HepG2 (cell line): Measurements from ENCODE around the gene GATD1. TPM values are rescaled to one million over a fixed set of nuclear protein-coding genes. Genes with fewer than 3 reads are reported as not detected.

Experiments used
- ATF7 ChIP-seq, 2 experiments: fragments of 450-650 bp in 1 of 2; sonication (generic) in 1 of 2; formaldehyde crosslinking in 1 of 2; IDR thresholded peaks; 2 replicates each; pipeline versions ENCODE4 v1.4.0 to v1.6.1; 2016 to 2020; ENCODE audit warnings: antibody characterized with exemption in 1 of 2, mild to moderate bottlenecking in 1 of 2, missing genetic modification reagents in 1 of 2
- CENPT ChIP-seq: sonication (generic); formaldehyde crosslinking; IDR thresholded peaks from 2 replicates; pipeline ENCODE4 v1.8.0; 2022; ENCODE audit warnings: low read depth, mild to moderate bottlenecking, moderate library complexity, missing genetic modification reagents
- HOXD1 ChIP-seq: sonication (generic); formaldehyde crosslinking; IDR thresholded peaks from 2 replicates; pipeline ENCODE4 v1.5.0; 2020; ENCODE audit warnings: missing genetic modification reagents
- ISL2 ChIP-seq: sonication (generic); formaldehyde crosslinking; IDR thresholded peaks from 2 replicates; pipeline ENCODE4 v1.5.0; 2020; ENCODE audit warnings: missing genetic modification reagents
- KLF13 ChIP-seq: sonication (generic); formaldehyde crosslinking; IDR thresholded peaks from 2 replicates; pipeline ENCODE4 v1.4.0; 2020; ENCODE audit warnings: mild to moderate bottlenecking, missing genetic modification reagents
- KLF15 ChIP-seq: sonication (generic); formaldehyde crosslinking; IDR thresholded peaks from 2 replicates; pipeline ENCODE4 v1.8.1; 2023; ENCODE audit warnings: borderline replicate concordance, mild to moderate bottlenecking, inconsistent platforms, missing genetic modification reagents, mixed read lengths
- RFX1 ChIP-seq: fragments of 450-650 bp; IDR thresholded peaks from 2 replicates; pipeline ENCODE4 v1.6.1; 2017
- RFX5 ChIP-seq: IDR thresholded peaks from 2 replicates; pipeline ENCODE4 v1.6.1; 2011; ENCODE audit warnings: low read depth, low read length, improper control_type of control experiment
- SMAD3 ChIP-seq: sonication (generic); formaldehyde crosslinking; IDR thresholded peaks from 2 replicates; pipeline ENCODE4 v1.4.0; 2020; ENCODE audit warnings: missing genetic modification reagents
- SSRP1 ChIP-seq: IDR thresholded peaks from 2 replicates; pipeline ENCODE4 v1.6.1; 2016; ENCODE audit warnings: control low read depth
- TBP ChIP-seq: sonication (generic); formaldehyde crosslinking; IDR thresholded peaks from 2 replicates; pipeline ENCODE4 v1.5.0; 2020; ENCODE audit warnings: missing genetic modification reagents
- ZMYM3 ChIP-seq: sonication (generic); formaldehyde crosslinking; IDR thresholded peaks from 2 replicates; pipeline ENCODE4 v1.5.1; 2020; ENCODE audit warnings: mild to moderate bottlenecking, missing genetic modification reagents
- ZNF12 ChIP-seq: sonication (generic); formaldehyde crosslinking; IDR thresholded peaks from 2 replicates; pipeline ENCODE4 v1.5.0; 2020; ENCODE audit warnings: missing genetic modification reagents
- ZNF253 ChIP-seq: sonication (generic); formaldehyde crosslinking; IDR thresholded peaks from 2 replicates; pipeline ENCODE4 v1.8.0; 2022; ENCODE audit warnings: mild to moderate bottlenecking, missing genetic modification reagents, borderline replicate concordance
- ZNF552 ChIP-seq: sonication (generic); formaldehyde crosslinking; IDR thresholded peaks from 2 replicates; pipeline ENCODE4 v1.9.0; 2022; ENCODE audit warnings: missing genetic modification reagents, mild to moderate bottlenecking, borderline replicate concordance
- ZNF776 ChIP-seq: sonication (generic); formaldehyde crosslinking; IDR thresholded peaks from 2 replicates; pipeline ENCODE4 v1.4.0; 2020; ENCODE audit warnings: mild to moderate bottlenecking, missing genetic modification reagents
- polyA plus RNA-seq, 8 experiments: library from polyadenylated mRNA; depleted of rRNA in 3 of 8; stranded (reverse) in 7 of 8; unstranded in 1 of 8; fragments of >200 nt; fragmentation: Illumina TruSeq in 4 of 8; extraction: Trizol in 4 of 8; gene quantifications; 2 replicates each; pipeline versions ENCODE4 v1.2.1 to v1.2.3, GENCODE V29; 2011 to 2016; ENCODE audit warnings: low read depth in 4 of 8, missing spikeins in 1 of 8, mixed read lengths in 1 of 8; ENCODE audit not compliant: insufficient read depth in 1 of 8
- total RNA-seq, 5 experiments: library from RNA; depleted of rRNA; stranded (reverse); fragments of >200 nt; fragmentation: Illumina TruSeq; extraction: Trizol; gene quantifications; 2 replicates each; pipeline ENCODE4 v1.2.3, GENCODE V29; 2016; ENCODE audit warnings: low read depth in 1 of 5
- TF ChIP-seq, protein P1 (sequence below): sonication (generic); formaldehyde crosslinking; IDR thresholded peaks from 2 replicates; pipeline ENCODE4 v1.5.0; 2020; ENCODE audit warnings: missing genetic modification reagents
- TF ChIP-seq, protein P2 (sequence below): sonication (generic); formaldehyde crosslinking; conservative IDR thresholded peaks from 2 replicates; pipeline ENCODE4 v1.4.0; 2020; ENCODE audit warnings: mild to moderate bottlenecking, missing genetic modification reagents, moderate library complexity
- TF ChIP-seq, protein P3 (sequence below): sonication (generic); formaldehyde crosslinking; IDR thresholded peaks from 2 replicates; pipeline ENCODE4 v1.5.0; 2020; ENCODE audit warnings: mild to moderate bottlenecking, missing genetic modification reagents, borderline replicate concordance
- TF ChIP-seq, protein P4 (sequence below): sonication (generic); formaldehyde crosslinking; IDR thresholded peaks from 2 replicates; pipeline ENCODE4 v1.8.1; 2023; ENCODE audit warnings: mild to moderate bottlenecking, inconsistent platforms, moderate library complexity, missing genetic modification reagents, borderline replicate concordance

Gene GATD1
- total and polyA plus RNA-seq, 2 of the 13 experiments (the other 11 are each of a cell fraction or from before 2014, with no cell fraction given) = 31.3 to 60.5 TPM

DNA sequence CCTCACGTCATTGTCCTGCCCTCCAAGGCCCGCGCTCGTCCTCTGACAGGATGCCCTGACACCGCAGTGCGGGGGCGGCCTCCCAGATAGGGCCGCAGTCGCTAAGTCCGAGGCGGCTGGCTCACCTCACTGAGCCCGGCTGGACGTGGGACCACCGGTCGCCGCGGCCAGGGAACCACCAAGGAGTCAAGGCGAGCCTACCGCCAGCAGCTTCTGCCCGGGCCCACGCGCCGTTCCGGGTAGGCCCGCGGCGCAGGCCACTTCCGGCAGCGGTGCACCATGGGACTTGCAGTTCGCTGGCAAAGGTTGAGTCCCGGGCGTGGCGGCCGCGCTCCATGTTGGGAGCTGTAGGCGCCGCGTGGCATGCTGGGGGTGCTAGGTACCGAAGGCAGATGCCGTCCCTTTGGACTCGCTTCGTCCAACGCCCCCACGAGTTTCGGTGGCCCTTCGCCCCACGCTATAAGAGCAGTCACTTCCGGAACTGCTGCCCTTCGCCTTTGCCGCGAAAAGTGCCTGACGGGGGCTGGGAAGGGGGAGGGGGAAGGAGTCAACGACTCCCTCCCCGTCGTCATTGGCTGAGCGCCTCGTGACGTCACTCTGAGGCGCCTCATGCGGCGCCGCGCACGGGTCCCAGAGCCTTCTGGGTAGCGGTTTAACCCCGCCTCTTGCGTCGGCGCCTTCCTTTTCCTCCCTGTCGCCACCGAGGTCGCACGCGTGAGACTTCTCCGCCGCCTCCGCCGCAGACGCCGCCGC lies 32.2 kb upstream of the GATD1 start, which contains the start of gene RPLP2 (continued):
- TF ChIP-seq KLF13 (CRISPR knock-in tag) = 0 out of 2 replicates have a peak, but pooled peaks have one; percentile 30
- TF ChIP-seq ISL2 (CRISPR knock-in tag) = peak; percentile 30
- TF ChIP-seq HOXD1 (CRISPR knock-in tag) = peak; percentile 1; the same call in 1 of the 2 replicates
- TF ChIP-seq SMAD3 = peak; percentile 24; the same call in 1 of the 2 replicates
- no peak for TF ChIP-seq RFX1
- TF ChIP-seq SSRP1 (CRISPR knock-in tag) = no peak
- TF ChIP-seq ZMYM3 (CRISPR knock-in tag) = no peak
- peak; percentile 44; the same call in 1 of the 2 replicates for TF ChIP-seq ZNF253 (CRISPR knock-in tag)
- TF ChIP-seq, protein P1, sequence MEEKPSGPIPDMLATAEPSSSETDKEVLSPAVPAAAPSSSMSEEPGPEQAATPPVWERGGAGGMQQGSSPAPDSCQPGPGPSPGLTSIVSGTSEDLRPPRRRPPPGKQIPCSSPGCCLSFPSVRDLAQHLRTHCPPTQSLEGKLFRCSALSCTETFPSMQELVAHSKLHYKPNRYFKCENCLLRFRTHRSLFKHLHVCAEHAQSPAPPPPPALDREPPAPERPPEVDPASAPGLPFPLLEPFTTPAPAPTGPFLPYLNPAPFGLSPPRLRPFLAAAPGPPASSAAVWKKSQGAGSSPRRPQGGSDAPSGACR (CRISPR knock-in tag) = no peak; the same call in 1 of the 2 replicates
- TF ChIP-seq ZNF12 = 0 out of 2 replicates have a peak, but pooled peaks have one; percentile 28
- no peak; the same call in 1 of the 2 replicates for TF ChIP-seq ZNF776 (CRISPR knock-in tag)
- no peak for TF ChIP-seq TBP (CRISPR knock-in tag)
- TF ChIP-seq, protein P2, sequence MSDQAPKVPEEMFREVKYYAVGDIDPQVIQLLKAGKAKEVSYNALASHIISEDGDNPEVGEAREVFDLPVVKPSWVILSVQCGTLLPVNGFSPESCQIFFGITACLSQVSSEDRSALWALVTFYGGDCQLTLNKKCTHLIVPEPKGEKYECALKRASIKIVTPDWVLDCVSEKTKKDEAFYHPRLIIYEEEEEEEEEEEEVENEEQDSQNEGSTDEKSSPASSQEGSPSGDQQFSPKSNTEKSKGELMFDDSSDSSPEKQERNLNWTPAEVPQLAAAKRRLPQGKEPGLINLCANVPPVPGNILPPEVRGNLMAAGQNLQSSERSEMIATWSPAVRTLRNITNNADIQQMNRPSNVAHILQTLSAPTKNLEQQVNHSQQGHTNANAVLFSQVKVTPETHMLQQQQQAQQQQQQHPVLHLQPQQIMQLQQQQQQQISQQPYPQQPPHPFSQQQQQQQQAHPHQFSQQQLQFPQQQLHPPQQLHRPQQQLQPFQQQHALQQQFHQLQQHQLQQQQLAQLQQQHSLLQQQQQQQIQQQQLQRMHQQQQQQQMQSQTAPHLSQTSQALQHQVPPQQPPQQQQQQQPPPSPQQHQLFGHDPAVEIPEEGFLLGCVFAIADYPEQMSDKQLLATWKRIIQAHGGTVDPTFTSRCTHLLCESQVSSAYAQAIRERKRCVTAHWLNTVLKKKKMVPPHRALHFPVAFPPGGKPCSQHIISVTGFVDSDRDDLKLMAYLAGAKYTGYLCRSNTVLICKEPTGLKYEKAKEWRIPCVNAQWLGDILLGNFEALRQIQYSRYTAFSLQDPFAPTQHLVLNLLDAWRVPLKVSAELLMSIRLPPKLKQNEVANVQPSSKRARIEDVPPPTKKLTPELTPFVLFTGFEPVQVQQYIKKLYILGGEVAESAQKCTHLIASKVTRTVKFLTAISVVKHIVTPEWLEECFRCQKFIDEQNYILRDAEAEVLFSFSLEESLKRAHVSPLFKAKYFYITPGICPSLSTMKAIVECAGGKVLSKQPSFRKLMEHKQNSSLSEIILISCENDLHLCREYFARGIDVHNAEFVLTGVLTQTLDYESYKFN (CRISPR knock-in tag) = peak; percentile 62
- peak; percentile 57; the same call in 1 of the 2 replicates for TF ChIP-seq KLF15 (CRISPR knock-in tag)
- TF ChIP-seq, protein P3, sequence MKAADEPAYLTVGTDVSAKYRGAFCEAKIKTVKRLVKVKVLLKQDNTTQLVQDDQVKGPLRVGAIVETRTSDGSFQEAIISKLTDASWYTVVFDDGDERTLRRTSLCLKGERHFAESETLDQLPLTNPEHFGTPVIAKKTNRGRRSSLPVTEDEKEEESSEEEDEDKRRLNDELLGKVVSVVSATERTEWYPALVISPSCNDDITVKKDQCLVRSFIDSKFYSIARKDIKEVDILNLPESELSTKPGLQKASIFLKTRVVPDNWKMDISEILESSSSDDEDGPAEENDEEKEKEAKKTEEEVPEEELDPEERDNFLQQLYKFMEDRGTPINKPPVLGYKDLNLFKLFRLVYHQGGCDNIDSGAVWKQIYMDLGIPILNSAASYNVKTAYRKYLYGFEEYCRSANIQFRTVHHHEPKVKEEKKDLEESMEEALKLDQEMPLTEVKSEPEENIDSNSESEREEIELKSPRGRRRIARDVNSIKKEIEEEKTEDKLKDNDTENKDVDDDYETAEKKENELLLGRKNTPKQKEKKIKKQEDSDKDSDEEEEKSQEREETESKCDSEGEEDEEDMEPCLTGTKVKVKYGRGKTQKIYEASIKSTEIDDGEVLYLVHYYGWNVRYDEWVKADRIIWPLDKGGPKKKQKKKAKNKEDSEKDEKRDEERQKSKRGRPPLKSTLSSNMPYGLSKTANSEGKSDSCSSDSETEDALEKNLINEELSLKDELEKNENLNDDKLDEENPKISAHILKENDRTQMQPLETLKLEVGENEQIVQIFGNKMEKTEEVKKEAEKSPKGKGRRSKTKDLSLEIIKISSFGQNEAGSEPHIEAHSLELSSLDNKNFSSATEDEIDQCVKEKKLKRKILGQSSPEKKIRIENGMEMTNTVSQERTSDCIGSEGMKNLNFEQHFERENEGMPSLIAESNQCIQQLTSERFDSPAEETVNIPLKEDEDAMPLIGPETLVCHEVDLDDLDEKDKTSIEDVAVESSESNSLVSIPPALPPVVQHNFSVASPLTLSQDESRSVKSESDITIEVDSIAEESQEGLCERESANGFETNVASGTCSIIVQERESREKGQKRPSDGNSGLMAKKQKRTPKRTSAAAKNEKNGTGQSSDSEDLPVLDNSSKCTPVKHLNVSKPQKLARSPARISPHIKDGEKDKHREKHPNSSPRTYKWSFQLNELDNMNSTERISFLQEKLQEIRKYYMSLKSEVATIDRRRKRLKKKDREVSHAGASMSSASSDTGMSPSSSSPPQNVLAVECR = peak; percentile 97
- TF ChIP-seq, protein P4, sequence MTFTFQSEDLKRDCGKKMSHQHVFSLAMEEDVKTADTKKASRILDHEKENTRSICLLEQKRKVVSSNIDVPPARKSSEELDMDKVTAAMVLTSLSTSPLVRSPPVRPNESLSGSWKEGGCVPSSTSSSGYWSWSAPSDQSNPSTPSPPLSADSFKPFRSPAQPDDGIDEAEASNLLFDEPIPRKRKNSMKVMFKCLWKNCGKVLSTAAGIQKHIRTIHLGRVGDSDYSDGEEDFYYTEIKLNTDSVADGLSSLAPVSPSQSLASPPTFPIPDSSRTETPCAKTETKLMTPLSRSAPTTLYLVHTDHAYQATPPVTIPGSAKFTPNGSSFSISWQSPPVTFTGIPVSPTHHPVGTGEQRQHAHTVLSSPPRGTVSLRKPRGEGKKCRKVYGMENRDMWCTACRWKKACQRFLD (CRISPR knock-in tag) = peak; percentile 25; the same call in 1 of the 2 replicates
- peak; percentile 74 for TF ChIP-seq CENPT (CRISPR knock-in tag)
- TF ChIP-seq RFX5 = peak; percentile 80
- peak; percentile 96 for TF ChIP-seq ATF7 (IDR thresholded peaks at IDR 0.05)
- TF ChIP-seq ATF7 (CRISPR knock-in tag; IDR thresholded peaks at IDR 0.05) = peak; percentile 70
- peak; percentile 78 for TF ChIP-seq ZNF552 (CRISPR knock-in tag)
